GM12873 (cell line): ENCODE measurements around the gene EXOSC10.

Source experiments
- TF ChIP-seq, protein P1 (sequence below): IDR thresholded peaks from 2 replicates; pipeline ENCODE4 v1.5.1; 2012; ENCODE audit warnings: low read depth, mild to moderate bottlenecking, moderate library complexity, low read length, control low read depth; ENCODE audit not compliant: insufficient read depth; ENCODE audit errors: missing control alignments

The EXOSC10 gene

GRCh38 chr1:11045428-11046269 lies 54.0 kb downstream of the EXOSC10 start:
- TF ChIP-seq, protein P1, sequence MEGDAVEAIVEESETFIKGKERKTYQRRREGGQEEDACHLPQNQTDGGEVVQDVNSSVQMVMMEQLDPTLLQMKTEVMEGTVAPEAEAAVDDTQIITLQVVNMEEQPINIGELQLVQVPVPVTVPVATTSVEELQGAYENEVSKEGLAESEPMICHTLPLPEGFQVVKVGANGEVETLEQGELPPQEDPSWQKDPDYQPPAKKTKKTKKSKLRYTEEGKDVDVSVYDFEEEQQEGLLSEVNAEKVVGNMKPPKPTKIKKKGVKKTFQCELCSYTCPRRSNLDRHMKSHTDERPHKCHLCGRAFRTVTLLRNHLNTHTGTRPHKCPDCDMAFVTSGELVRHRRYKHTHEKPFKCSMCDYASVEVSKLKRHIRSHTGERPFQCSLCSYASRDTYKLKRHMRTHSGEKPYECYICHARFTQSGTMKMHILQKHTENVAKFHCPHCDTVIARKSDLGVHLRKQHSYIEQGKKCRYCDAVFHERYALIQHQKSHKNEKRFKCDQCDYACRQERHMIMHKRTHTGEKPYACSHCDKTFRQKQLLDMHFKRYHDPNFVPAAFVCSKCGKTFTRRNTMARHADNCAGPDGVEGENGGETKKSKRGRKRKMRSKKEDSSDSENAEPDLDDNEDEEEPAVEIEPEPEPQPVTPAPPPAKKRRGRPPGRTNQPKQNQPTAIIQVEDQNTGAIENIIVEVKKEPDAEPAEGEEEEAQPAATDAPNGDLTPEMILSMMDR, result no peak

GRCh38 chr1:11044849-11045427 lies 54.7 kb downstream of the EXOSC10 start:
- TF ChIP-seq, protein P1, result no peak

DNA sequence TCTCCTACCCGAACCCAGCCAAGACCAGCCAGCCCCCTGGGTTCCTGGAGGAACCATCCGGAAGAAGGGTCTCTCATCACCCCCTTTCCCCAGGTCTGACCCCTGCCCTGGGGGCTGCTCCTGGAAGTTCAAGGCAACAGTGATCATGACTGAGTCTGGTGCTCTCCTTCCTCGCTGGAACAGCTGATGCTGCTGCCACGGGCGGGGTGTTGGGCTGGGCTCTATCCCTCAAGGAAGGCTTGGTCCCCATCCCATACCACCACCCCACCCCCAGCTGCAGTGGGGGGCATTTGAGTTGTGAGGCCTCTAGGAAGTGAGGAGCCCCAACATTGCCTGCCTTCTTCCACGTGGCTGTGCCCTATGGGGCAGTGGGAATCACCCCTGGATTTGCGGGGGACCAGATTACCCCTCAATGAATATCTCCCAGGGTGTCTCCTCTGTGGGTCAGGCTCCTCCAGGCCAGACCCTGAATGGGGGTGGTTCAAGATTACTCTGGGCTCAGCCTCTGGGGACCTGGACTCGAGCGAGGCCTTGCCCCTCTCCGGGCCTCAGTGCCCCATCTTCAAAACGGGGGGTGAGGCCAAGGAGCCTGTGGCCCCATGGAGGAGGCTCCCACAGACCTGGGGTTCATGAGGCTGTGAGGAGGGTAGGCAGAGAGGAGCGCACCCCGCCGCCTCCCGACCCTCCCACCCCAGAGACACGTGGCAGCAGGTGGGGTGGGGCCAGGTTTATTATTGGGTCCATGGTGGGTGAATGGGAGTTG lies 55.4 kb downstream of the EXOSC10 start:
- TF ChIP-seq, protein P1, result no peak

GRCh38 chr1:11042995-11043874 lies 56.4 kb downstream of the EXOSC10 start:
- TF ChIP-seq, protein P1, result no peak

DNA sequence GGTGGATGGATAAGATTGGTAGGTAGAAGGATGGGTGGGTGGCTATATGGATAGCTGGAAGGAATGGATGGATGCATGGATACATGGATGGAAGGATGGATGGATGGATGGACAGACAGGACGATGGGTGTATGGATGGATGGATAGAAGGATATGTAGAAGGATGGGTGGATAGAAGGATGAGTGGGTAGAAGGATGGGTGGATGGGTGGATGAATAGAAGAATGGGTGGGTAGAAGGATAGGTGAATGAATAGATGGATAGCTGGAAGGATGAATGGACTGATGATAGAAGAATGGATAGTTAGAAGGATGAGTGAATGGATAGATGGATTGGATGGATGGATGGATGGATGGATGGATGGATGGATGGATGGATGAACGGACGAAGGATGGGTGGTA lies 57.6 kb downstream of the EXOSC10 start:
- TF ChIP-seq, protein P1, result no peak

- TF ChIP-seq, protein P1, result no peak
These were observed 58.6 kb downstream of the EXOSC10 start for GRCh38 chr1:11041048-11041447.
